GM19043 (cell line): Measurements from ENCODE around the gene ZNF483.
"Not testable (repeated sequence)": the region's sequence is repeated elsewhere in the genome, so short reads cannot be mapped to it uniquely, and the experiment has no call there.

Experiments
- ATAC-seq: cut with Tn5 transposase; IDR thresholded peaks from one replicate; pipeline ENCODE4 v1.9.1; 2021; ENCODE audit warnings: low read depth; ENCODE audit not compliant: unreplicated experiment

The ZNF483 gene

GRCh38 chr9:111542497-111543254 is 17.7 kb downstream of the ZNF483 start:
- no peak for ATAC-seq

GRCh38 chr9:111548623-111549022 is 23.6 kb downstream of the ZNF483 start:
- no peak for ATAC-seq

GRCh38 chr9:111555425-111555824 is 30.4 kb downstream of the ZNF483 start:
- not testable (repeated sequence) for ATAC-seq

- ATAC-seq = no peak
Observed at GRCh38 chr9:111559000-111559610, 34.1 kb downstream of the ZNF483 start.

- ATAC-seq = no peak
Observed at GRCh38 chr9:111561165-111561719, 36.3 kb downstream of the ZNF483 start.

DNA sequence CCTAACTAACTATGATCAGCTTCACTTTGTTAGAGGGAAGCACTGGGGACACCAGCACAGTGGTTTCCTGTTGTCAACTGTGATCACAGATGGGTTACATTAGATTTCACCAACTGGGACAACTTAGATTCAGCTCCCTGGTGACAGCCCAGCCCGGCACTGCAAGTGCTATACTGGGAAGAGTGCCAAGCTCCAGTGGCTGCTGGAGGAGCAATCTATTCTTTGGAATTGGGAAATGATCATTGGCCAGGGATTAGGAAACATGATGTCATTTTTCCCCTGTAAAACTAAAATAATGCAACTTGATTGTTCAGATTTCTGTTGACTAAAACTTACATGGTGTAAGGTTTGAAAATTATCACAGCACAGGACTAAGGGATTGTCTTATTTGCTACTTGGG is 41.3 kb downstream of the ZNF483 start:
- ATAC-seq = no peak

DNA sequence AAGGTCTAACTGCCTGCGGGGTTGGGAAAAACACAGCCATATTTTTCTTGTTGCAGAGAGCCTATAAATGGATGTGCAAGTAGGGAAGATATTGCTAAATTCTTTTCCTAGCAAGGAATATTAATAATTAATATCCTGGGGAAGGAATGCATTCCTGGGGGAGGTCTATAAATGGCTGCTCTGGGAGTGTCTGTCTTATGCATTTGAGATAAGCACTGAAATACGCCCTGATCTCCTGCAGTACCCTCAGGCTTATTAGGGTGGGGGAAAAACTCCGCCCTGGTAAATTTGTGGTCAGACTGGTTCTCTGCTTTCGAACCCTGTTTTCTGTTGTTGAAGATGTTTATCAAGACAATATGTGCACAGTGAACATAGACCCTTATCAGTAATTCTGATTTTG is 43.1 kb downstream of the ZNF483 start:
- not testable (repeated sequence) for ATAC-seq

- no peak for ATAC-seq
Observed at GRCh38 chr9:111572950-111573604, 48.1 kb downstream of the ZNF483 start.

DNA sequence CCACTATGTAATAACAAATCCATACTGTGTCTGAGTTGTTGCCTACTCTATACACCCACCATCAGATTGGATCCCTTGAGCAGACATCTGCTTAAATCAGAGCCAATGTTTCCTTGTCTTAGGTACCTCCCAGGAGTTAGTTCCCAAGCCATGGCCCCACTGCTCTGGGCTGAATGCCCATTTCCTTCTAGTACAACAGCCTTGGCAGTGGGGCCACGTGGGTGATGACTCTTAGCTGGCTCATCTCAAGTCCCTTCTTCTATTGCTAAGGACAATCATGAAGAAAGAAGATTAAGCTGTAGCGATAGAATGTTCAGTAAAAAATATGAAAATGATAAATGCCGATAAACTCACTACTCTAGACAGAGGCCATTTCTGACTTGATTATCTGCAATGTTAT is 57.9 kb downstream of the ZNF483 start:
- ATAC-seq = no peak

GRCh38 chr9:111586378-111586777 is 61.4 kb downstream of the ZNF483 start:
- ATAC-seq = no peak

DNA sequence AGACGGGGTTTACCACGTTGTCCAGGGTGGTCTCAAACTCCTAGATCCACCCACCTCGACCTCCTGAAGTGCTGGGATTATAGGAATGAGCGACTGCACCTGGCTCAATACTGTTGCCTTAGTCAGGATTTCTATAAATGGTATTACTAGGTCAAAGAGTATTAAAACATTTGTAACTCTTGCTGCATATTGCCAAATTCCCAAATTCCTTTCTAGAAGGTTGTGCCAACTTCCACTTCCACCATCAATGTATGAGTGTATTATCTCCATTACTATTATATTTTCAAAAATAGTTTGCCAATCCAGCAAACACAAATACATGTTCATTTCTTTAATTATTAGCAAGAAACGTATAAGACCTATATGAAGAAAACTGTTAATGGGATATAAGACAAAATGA is 63.9 kb downstream of the ZNF483 start:
- ATAC-seq = no peak

- ATAC-seq = peak; percentile 47
Observed at GRCh38 chr9:111597852-111598732, 73.1 kb downstream of the ZNF483 start.

DNA sequence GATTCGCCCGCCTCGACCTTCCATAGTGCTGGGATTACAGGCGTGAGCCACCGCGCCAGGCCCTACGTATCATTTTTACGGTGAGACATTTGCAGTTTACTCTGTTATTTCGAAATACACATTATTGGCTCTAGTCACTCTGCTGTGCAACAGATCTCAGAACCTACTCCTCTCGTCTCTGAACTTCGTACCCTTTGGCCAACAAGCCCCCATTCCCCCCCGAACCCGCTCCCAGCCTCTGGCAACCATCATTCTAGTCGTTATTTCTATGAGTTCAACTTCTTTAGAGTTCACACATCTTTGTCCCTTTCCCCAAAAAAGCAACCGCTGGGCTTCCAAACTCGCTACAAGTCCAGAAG is 73.7 kb downstream of the ZNF483 start:
- peak; percentile 20 for ATAC-seq

GRCh38 chr9:111599092-111599954 is 74.3 kb downstream of the ZNF483 start, which contains the start of gene PTGR1:
PTGR1 (minus strand) TSS chr9:111599647; CDS start chr9:111597422, 2,225 bp downstream.
- peak; percentile 37 for ATAC-seq

GRCh38 chr9:111599955-111600343 is 75.0 kb downstream of the ZNF483 start:
- no peak for ATAC-seq

DNA sequence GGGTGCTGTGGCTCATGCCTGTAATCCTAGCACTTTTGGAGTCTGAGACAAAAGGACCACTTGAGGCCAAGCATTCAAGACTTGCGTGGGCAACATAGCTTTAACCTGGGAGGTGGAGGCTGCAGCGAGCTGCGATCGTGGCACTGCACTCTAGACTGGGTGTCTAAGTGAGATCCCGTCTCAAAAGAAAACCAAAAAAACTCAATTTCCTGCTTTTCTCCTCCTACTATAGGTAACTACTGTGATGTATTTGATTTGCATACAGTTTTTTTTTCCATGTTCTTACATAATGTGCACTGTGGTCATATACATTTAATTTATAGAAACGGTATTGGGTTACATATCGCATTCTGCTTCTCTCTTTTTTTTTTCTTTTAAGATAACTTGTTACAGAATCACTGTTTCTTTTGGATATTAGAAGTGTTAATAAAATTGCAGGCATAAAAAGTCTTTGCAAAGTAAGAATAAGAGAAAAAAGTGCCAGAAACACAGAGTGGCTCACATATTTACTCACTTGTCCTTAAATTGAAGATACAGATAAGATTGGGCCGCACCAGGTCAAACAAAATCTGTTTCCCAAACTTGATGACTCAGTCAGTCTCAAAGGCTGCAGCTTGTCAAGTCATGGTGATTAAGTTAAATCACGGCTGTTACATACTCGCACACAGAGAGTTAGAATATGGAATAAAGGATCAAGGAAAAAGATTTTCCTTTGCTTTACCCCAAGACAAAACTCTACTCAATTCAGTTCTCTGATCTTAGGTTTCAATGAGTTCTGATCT is 76.4 kb downstream of the ZNF483 start:
- ATAC-seq = no peak

DNA sequence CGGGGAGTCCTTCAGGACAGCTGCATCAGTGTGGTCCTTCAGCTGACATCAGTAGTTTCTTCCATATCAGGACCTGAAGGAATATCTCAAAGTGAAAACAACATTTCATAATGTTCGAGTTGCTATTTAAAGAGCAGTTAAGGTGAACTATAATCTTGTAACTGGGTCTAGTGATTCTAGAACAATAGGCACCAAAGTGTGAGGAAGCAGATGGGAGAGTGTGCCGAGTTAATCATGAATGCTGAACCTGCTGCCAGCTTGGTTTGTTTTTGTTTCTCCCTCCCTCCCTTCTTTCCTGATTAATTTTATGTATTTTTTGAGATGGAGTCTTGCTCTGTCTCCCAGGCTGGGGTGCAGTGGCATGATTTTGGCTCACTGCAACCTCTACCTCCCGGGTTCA is 78.1 kb downstream of the ZNF483 start:
- no peak for ATAC-seq

DNA sequence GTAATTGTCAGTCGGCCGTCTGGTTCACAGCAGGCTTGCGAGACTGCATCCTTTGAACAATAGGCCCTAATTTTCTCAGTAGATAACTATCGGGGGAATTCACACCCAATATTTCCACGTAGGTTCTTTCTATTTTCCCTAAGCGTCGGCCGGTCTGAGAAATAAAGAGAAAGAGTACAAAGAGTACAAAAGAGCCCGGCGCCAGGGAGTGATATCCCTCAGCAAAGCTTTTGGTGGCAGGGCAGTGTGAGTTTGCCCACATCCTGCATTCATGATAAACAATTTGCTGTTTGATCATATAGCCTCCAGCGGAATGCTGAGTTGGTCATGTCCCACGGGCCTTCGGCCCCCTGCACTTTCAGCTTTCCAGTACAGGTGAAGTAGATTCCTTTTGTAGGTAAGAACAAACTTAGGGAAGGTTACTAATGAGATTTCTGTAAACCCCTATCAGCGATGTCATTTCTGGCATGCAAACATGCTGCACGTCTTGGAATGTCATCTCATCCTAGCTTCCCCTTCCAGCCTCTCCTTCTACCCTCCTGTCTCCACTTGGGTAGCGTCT is 79.2 kb downstream of the ZNF483 start:
- ATAC-seq = no peak
